OCI-LY7 (cell line): ENCODE results near the gene CAPN5. TPM values are rescaled to one million over a fixed set of nuclear protein-coding genes. Genes with fewer than 3 reads are reported as not detected.

Experiments used
- BruUV-seq: library from RNA; stranded (reverse); fragments of 400-500 nt; replicated peaks from 2 replicates; lab custom pipeline; 2021; lab: Mats Ljungman, UMichigan
- CTCF ChIA-PET: fragments of 300-600 bp; sonication (Branson Sonifier 250); formaldehyde crosslinking; loops from one replicate; lab custom pipeline; 2022; ENCODE audit warnings: antibody characterized with exemption; ENCODE audit not compliant: unreplicated experiment; lab: Charles Lee
- POLR2A ChIA-PET: fragments of 300-600 bp; sonication (Branson Sonifier 250); formaldehyde crosslinking; loops from one replicate; lab custom pipeline; 2022; ENCODE audit warnings: antibody characterized with exemption; lab: Charles Lee
- DNase-seq: peaks from one replicate; pipeline ENCODE4 v3.0.0-alpha.2; 2015; ENCODE audit warnings: low spot score
- H2AFZ ChIP-seq: fragments of 200-600 bp; sonication (generic), shearing (Covaris generic); 2 replicates; pipeline ENCODE4 v1.6.1; 2014; ENCODE audit warnings: mild to moderate bottlenecking, antibody characterized with exemption, low read length, moderate library complexity
- H3K27ac ChIP-seq: fragments of 200-600 bp; sonication (generic); 2 replicates; pipeline ENCODE4 v1.5.1; 2014; ENCODE audit warnings: mixed run types, low read depth, mild to moderate bottlenecking, moderate library complexity, low read length, inconsistent platforms; ENCODE audit not compliant: poor library complexity, severe bottlenecking
- H3K36me3 ChIP-seq: fragments of 200-600 bp; sonication (generic); 2 replicates; pipeline ENCODE4 v1.6.1; 2014; ENCODE audit warnings: mild to moderate bottlenecking, antibody characterized with exemption, low read length, moderate library complexity, mixed read lengths; ENCODE audit not compliant: insufficient read depth
- H3K4me1 ChIP-seq: fragments of 200-600 bp; sonication (generic); 2 replicates; pipeline ENCODE4 v1.5.1; 2014; ENCODE audit warnings: mild to moderate bottlenecking, low read length; ENCODE audit not compliant: insufficient read depth, poor library complexity, severe bottlenecking
- H3K4me2 ChIP-seq: fragments of 200-600 bp; sonication (generic); 2 replicates; pipeline ENCODE4 v1.6.1; 2014; ENCODE audit warnings: mild to moderate bottlenecking, low read length
- H3K4me3 ChIP-seq: fragments of 200-600 bp; sonication (generic); 2 replicates; pipeline ENCODE4 v1.5.1; 2014; ENCODE audit warnings: mild to moderate bottlenecking, low read depth, low read length; ENCODE audit not compliant: poor library complexity, severe bottlenecking
- H3K79me2 ChIP-seq: fragments of 200-600 bp; sonication (generic); 2 replicates; pipeline ENCODE4 v1.6.1; 2016; ENCODE audit warnings: low read depth, mild to moderate bottlenecking, low read length, moderate library complexity, mixed read lengths; ENCODE audit not compliant: insufficient read depth
- H3K9me2 ChIP-seq: fragments of 200-600 bp; sonication (generic); 2 replicates; pipeline ENCODE4 v1.6.1; 2016; ENCODE audit warnings: mild to moderate bottlenecking, low read length, mixed read lengths; ENCODE audit not compliant: insufficient read depth
- H3K9me3 ChIP-seq: fragments of 200-600 bp; sonication (generic); 2 replicates; pipeline ENCODE4 v1.6.1; 2014; ENCODE audit warnings: mild to moderate bottlenecking, mixed run types, low read length, mixed read lengths
- H4K20me1 ChIP-seq: fragments of 200-600 bp; sonication (generic); 2 replicates; pipeline ENCODE4 v1.6.1; 2014; ENCODE audit warnings: mild to moderate bottlenecking, antibody characterized with exemption, low read length, moderate library complexity, mixed read lengths; ENCODE audit not compliant: insufficient read depth
- EZH2phosphoT487 ChIP-seq: fragments of 200-600 bp; sonication (generic); IDR thresholded peaks from 2 replicates; pipeline ENCODE4 v1.6.1; 2018; ENCODE audit warnings: low read depth, borderline replicate concordance, mild to moderate bottlenecking, mixed run types, antibody characterized with exemption, low read length, moderate library complexity, mixed read lengths
- intact Hi-C: fragments of 100-400 bp; cut with micrococcal nuclease; formaldehyde crosslinking; loops from one replicate; pipeline ENCODE4 v1.10.0; 2022; ENCODE audit not compliant: unreplicated experiment
- total RNA-seq, 2 experiments: library from RNA; depleted of rRNA in 1 of 2; stranded (reverse); fragments of >200 nt in 1 of 2; shearing (Covaris generic) in 1 of 2; gene quantifications; 2 replicates each; pipeline ENCODE4 v1.2.3, GENCODE V29; 2014 to 2022
- TF ChIP-seq, protein P1 (sequence below): fragments of 200-600 bp; sonication (generic); conservative IDR thresholded peaks from 2 replicates; pipeline ENCODE4 v1.5.1; 2014; ENCODE audit warnings: mild to moderate bottlenecking, antibody characterized with exemption, low read length, moderate library complexity, mixed read lengths

Gene CAPN5
- total RNA-seq, 2 experiments from 2014 or later: 1.4 to 1.5 TPM

DNA sequence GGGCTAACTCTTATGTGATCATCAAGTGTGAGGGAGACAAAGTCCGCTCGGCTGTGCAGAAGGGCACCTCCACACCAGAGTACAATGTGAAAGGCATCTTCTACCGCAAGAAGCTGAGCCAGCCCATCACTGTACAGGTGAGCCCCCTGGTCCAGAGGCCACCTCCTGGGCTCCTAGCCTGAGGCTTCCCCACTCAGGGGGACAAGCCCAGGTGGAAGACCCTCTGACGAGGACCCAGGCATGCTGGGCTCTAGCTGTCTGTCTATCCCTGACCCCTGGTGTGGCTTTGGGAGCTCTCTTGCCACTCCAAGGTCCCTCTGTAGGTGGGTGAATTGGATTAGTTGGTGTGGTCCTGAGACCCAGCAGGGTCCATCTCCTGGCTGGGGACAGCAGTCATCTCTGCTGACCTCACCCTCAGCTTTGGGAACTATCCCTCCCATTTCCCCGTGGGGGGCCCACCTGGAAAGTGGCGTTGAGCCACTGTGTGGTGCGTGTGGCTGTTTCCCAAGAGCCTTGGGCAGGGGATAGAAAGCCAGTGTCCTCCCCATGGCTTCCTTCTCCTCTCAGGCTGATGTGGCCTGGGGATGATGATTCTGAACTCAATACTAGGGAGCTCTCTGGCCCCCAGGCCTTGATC, 55.9 kb downstream of the CAPN5 start:
- no peak for DNase-seq
- no TSS peak for BruUV-seq
- ChIA-PET CTCF (no interaction called here), POLR2A (no interaction called here)
- no peak overlapping the region for H3K4me2 ChIP-seq
- no peak overlapping the region for H3K27ac ChIP-seq
- TF ChIP-seq EZH2phosphoT487: no peak
- TF ChIP-seq, protein P1, sequence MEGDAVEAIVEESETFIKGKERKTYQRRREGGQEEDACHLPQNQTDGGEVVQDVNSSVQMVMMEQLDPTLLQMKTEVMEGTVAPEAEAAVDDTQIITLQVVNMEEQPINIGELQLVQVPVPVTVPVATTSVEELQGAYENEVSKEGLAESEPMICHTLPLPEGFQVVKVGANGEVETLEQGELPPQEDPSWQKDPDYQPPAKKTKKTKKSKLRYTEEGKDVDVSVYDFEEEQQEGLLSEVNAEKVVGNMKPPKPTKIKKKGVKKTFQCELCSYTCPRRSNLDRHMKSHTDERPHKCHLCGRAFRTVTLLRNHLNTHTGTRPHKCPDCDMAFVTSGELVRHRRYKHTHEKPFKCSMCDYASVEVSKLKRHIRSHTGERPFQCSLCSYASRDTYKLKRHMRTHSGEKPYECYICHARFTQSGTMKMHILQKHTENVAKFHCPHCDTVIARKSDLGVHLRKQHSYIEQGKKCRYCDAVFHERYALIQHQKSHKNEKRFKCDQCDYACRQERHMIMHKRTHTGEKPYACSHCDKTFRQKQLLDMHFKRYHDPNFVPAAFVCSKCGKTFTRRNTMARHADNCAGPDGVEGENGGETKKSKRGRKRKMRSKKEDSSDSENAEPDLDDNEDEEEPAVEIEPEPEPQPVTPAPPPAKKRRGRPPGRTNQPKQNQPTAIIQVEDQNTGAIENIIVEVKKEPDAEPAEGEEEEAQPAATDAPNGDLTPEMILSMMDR: no peak
- H3K4me1 ChIP-seq: peaks cover 6% of the 10 kb centered on the region
- H3K79me2 ChIP-seq: no peaks in the 10 kb centered on the region
- H3K4me3 ChIP-seq: no peak overlapping the region
- no peaks in the 10 kb centered on the region for H3K9me2 ChIP-seq
- H2AFZ ChIP-seq: no peak overlapping the region
- H4K20me1 ChIP-seq: no peaks in the 10 kb centered on the region
- no peaks in the 10 kb centered on the region for H3K9me3 ChIP-seq
- H3K36me3 ChIP-seq: no peaks in the 10 kb centered on the region
- intact Hi-C loops: no loop called here

DNA sequence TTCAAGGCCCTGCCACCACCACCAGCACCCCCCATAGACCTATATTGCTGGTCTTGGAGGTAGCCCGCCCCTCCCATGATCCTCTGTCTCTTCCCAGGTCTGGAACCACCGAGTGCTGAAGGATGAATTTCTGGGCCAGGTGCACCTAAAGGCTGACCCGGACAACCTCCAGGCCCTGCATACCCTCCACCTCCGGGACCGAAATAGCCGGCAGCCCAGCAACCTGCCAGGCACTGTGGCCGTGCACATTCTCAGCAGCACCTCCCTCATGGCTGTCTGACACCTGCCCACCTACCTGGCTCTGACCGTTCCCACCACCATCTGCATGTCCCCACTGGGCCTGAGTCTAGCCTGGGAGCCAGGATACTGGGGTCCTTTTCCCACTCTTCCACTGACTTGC, 56.8 kb downstream of the CAPN5 start:
- CTCF ChIA-PET: no interaction called here
- no peak for DNase-seq
- no TSS peak for BruUV-seq

DNA sequence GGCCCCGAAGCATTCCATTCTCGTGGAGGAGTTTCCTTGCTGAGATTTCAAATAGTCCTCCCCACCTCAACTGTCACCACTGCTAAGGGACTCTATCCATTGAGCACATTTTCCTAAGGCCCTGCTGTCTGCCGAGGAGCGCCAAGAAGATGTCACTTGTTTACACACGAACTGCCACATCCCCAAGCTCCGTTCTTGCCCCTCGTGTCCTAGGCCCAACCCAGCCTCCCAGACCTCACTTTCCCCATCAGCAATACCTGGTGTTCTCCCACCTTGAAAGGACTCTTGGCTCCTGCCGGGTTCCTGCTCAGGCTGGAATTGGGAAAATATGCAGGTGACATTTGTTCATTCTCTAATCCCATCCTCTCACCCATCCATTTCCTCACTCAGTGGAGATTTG, 57.3 kb downstream of the CAPN5 start:
- Histone ChIP-seq H3K9me3 (no peaks in the 10 kb centered on the region), H3K4me2 (no peak overlapping the region), H3K4me1 (peaks cover 11% of the 10 kb centered on the region), H3K79me2 (no peaks in the 10 kb centered on the region), H4K20me1 (no peaks in the 10 kb centered on the region), H3K4me3 (no peak overlapping the region), H2AFZ (no peak overlapping the region), H3K27ac (no peak overlapping the region), H3K36me3 (no peaks in the 10 kb centered on the region), H3K9me2 (no peaks in the 10 kb centered on the region)
- intact Hi-C loops: no loop called here
- TF ChIP-seq EZH2phosphoT487: no peak
- TF ChIP-seq, protein P1: no peak
- ChIA-PET POLR2A (no interaction called here), CTCF (no interaction called here)
- no TSS peak for BruUV-seq
- no peak for DNase-seq

More for the DNA sequence above, 56.8 kb downstream of the CAPN5 start:
- Histone ChIP-seq H2AFZ (no peak overlapping the region), H3K4me3 (no peak overlapping the region), H3K36me3 (no peaks in the 10 kb centered on the region), H3K9me3 (no peaks in the 10 kb centered on the region), H4K20me1 (no peaks in the 10 kb centered on the region), H3K79me2 (no peaks in the 10 kb centered on the region), H3K27ac (no peak overlapping the region), H3K4me2 (no peak overlapping the region), H3K9me2 (no peaks in the 10 kb centered on the region), H3K4me1 (peaks cover 11% of the 10 kb centered on the region)
- intact Hi-C loops: no loop called here
- POLR2A ChIA-PET: no interaction called here
- TF ChIP-seq, protein P1: no peak
- TF ChIP-seq EZH2phosphoT487: no peak
